Femur (tissue), 1 donor: ENCODE results near the gene SYNGR1.
"Not testable (repeated sequence)": the region's sequence is repeated elsewhere in the genome, so short reads cannot be mapped to it uniquely, and the experiment has no call there.

Experiments
- DNase-seq: peaks from one replicate; pipeline ENCODE4 v3.0.0-alpha.2; 2017

Gene SYNGR1

GRCh38 chr22:39410264-39410663, 60.5 kb downstream of the SYNGR1 start:
- no peak for DNase-seq

GRCh38 chr22:39411828-39412365, 62.1 kb downstream of the SYNGR1 start:
- not testable (repeated sequence) for DNase-seq

DNA sequence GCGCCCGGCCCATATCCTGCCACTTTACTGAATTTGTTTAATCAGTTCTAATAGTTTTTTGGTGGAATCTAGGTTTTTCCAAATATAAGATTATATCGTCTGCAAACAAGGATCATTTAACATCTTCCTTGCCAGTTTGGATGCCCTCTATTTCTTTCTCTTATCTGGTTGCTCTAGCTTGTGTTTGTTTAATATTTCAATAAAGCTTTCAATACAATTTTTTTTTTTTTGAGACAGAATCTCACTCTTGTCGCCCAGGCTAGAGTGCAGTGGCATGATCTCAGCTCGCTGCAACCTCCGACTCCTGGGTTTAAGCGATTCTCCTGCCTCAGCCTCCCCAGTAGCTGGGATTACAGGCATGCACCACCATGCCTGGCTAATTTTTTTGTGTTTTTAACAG, 63.4 kb downstream of the SYNGR1 start:
- DNase-seq = not testable (repeated sequence)

DNA sequence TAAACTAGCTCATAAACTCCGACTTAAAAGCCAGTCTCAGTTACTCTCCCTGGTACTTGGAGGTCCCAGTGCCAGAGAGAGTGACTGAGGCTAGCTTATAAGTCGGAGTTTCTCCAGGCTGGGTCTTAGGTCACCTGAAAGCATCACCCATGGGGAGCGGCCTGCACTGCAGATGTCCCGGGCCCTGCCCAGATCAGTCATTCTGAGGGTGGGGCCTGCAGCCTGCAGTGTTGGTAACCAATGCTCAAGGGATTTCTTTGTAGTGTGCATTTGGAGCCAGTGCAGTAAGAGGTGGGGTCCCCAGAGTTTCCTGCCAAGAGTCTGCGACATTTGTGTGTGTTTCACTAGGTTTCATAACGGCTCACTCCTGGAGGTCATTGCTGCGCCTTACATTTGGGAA, 64.6 kb downstream of the SYNGR1 start:
- no peak for DNase-seq

DNA sequence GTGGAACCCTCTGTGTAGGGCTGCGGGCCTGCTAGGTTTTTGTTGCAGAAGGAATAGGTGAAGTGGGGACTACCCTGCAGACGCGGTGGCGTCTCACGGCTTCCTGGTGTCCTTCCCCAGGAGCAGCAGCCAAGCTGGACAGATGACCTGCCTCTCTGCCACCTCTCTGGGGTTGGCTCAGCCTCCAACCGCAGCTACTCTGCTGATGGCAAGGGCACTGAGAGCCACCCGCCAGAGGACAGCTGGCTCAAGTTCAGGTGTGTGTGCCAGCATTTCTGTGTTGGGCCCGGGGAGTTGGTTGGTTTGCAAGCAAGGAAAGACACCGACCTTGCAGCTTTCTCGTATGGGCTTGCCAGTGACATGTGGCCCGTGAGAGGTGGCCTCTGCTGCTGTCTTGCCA, 65.1 kb downstream of the SYNGR1 start:
- DNase-seq = no peak

GRCh38 chr22:39415506-39415905, 65.7 kb downstream of the SYNGR1 start:
- DNase-seq = no peak

- no peak for DNase-seq
These were observed 66.5 kb downstream of the SYNGR1 start for GRCh38 chr22:39416319-39416718.

DNA sequence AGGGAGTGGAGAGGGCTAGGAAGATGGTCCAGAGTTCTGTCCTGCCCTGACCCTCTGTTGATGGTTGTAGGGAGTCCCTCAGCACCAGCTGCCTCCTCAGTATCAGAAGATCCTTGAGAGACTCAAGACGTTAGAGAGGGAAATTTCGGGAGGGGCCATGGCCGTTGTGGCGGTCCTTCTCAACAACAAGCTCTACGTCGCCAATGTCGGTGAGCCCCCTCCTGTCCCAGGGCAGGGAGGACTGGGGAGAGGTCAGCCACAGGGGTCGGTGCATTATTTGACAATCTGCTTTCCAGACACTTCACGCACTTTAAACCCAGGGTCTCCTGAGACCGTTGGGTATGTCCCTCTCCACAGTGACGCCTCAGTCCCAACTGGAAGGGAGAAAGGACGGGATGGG, 67.8 kb downstream of the SYNGR1 start:
- DNase-seq = no peak

GRCh38 chr22:39418696-39419095, 68.9 kb downstream of the SYNGR1 start:
- no peak for DNase-seq

DNA sequence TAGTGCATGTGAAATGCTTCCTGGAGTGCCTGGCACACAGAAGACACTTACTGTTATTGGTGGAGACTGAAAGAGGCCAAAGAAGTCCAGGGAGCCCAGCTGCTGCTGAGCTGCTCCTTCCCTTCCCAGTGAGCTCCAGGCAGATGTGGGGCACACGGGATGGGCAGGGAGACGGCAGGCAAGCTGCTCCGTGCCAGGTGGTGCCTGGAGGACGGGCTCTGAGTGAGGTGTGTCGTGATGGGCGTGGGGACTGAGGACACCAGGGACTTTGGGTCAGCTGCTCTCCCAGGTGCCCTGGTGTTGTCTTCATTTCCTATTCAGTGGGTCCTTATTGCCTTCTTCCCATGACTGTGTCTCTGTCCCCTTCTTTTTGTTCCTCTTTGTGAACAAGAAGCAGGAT, 69.3 kb downstream of the SYNGR1 start:
- DNase-seq = no peak

- DNase-seq = no peak
These were observed 70.1 kb downstream of the SYNGR1 start for GRCh38 chr22:39419911-39420310.

GRCh38 chr22:39421691-39422090, 71.9 kb downstream of the SYNGR1 start:
- DNase-seq = no peak

DNA sequence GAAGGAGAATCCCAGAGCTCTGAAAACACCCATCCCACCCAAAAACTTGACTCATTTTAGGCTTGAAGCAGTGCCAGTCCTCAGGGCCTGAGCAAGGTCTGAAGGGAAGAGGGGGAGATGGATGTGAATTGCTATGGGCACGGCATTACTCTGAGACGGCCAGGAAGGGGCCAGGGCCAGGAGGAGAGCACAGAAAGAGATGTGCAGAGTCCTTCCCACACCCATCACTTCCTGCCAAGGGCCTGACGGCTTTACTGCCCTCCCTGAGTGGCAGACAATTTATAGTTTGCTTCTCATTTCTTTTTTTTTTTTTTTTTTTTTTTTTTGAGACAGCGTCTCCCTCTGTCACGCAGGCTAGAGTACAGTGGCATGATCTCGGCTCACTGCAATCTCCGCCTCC, 72.3 kb downstream of the SYNGR1 start:
- no peak for DNase-seq

- no peak for DNase-seq
These were observed 72.9 kb downstream of the SYNGR1 start for GRCh38 chr22:39422721-39423120.

DNA sequence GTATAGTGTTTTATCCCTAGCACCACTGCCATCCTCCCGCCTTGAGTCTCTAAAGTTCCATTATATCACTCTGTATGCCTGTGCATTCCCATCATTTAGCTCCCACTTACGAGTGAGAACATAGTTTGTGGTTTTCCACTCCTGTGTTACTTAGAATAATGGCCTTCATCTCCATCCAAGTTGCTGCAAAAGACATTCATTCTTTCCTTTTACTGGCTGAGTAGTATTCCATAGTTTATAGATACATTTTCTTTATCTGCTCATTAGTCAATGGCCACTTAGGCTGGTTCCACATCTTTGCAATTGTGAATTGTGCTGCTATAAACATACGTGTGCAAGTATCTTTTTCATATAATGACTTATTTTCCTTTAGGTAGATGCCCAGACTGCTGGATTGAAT, 74.2 kb downstream of the SYNGR1 start:
- DNase-seq = no peak

- no peak for DNase-seq
These were observed 76.7 kb downstream of the SYNGR1 start for GRCh38 chr22:39426380-39427043.

DNA sequence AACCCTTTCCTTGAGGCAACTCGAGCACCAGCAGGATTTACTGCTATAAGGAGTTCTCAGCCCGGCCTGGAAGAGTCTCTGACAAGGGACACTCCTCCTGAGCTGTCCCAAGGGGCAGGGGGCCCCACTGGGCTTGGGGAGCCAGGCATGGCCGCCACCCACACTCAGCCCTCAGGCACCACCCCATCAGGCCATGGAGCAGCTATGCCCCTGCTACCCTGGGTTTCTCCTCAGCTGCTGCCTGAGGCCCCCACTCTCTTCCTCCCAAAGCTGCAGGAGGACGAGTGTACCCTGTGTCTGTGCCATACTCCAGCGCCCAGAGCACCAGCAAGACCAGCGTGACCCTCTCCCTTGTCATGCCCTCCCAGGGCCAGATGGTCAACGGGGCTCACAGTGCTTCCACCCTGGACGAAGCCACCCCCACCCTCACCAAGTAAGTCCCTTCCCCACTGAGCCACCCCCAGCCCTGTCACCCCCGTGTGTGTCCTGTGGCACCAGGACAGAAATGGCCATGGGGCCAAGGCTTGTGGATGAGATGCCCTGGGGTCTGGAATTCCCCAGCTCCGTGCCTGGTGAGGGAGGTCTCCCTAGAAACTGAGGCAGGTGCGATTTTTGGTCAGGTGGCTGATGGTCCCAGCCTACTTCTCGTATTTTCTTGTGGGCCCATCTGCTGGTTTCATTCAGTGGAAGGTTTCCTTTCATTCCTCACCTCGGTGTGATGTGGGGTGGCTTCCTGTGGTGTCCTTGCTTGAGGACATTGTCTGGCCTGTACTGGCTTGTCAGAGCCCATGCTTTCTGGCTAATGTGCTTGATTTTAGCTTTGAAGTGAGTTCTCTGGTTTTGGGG, 78.2 kb downstream of the SYNGR1 start:
- no peak for DNase-seq

- DNase-seq = no peak
These were observed 78.8 kb downstream of the SYNGR1 start for GRCh38 chr22:39428597-39429071.

DNA sequence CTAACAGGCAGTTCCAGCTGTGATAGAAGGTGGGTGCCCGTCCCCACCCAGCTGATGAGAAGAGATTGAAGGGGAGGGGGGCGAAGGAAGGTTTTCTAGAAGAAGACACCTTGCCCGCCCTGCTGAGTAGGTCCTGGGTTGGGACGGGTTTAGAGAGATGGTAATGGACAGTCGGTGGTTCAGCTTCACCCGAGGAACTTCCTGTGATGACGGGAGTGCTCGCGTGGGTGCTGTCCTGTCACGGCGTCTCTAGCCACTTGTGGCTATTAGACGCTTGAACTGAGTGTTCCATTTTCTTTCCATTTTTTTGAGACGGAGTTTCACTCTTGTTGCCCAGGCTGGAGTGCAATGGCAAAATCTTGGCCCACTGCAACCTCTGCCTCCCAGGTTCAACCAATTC, 79.4 kb downstream of the SYNGR1 start:
- no peak for DNase-seq

GRCh38 chr22:39429916-39430575, 80.3 kb downstream of the SYNGR1 start:
- DNase-seq = no peak

DNA sequence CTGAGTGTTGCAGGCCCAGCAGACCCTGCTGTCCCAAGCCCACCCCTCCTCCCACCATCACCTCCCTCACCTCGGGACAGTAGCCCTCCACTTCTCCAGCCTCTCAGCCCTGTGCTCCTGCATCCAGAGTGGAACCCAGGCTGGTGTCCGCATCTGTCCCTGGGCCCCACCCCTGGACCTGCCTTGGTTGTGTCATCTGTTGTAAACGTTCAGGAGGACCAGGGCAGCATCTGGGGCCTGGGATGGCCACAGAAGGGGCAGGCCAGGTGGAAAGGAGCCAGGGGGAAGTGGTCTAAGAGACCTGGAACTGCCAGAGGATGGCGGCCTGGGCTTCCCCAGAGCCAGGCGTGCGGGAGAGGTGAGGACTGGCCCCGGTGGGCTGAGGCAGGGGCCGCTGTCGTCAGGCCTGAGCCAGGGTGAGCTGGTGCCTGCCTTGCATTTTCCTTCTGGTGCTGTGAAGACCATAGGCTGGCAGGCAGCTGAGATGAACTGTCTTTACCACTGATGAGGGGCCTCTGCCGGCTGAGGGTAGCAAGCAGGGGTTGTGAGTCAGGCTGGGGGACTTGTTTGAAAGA, 80.9 kb downstream of the SYNGR1 start:
- no peak for DNase-seq

DNA sequence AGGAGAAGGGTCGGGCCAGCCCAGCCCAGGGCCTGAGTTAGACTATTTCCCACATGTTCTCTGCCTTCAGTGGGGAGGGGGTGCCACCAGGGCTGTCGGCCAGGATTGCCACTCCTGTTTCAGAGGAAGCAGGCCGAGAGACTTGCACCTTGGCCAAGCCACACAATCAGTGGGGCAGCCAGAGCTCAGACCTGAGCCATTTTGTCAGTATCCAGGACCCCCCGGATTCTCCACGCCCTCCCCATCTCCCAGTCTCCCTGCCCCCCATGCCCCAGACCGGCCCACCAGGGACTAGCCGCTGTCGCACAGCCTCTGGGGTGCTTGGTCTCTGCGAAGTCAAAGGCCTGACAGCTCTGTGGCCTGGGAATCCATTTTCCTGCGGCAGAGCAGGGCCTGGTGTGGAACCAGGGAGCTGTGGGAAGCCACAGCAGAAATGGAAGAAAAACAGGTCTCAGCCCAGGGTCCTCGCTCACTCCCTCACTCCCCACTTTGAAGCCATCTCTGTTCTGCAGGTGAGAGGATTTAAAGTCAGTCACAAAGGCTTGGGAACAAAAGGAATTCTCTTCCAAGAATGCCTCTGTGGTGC, 81.5 kb downstream of the SYNGR1 start:
- DNase-seq = no peak

DNA sequence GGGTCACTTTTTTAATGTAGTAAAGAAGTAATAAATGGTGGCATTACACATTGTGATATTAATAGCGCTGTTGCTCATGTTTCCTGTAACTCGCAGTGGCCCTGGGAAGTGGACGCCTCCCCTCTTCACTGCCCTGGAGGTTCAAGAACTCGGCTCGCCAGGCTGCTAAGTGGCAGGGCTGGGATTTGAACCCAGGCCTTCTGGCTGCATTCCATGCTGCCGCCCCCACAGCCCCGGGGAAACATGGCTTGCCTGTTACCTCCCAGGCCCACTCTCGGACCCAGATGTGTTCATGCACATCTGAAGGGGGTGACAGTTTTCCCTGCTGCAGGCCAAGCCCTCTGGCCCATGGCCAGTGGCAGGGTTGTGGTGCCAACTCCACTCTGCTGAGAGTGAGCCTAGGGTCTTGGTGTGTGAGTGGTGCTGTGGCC, 82.0 kb downstream of the SYNGR1 start:
- no peak for DNase-seq
